Neural crest cell (in vitro differentiated cells): ENCODE measurements around the gene UPK3BL2. TPM values are rescaled to one million over a fixed set of nuclear protein-coding genes. Genes with fewer than 3 reads are reported as not detected.
"Not testable (repeated sequence)": the region's sequence is repeated elsewhere in the genome, so short reads cannot be mapped to it uniquely, and the experiment has no call there.

Experiments
- DNase-seq: peaks from one replicate; pipeline ENCODE4 v3.0.0; 2021; ENCODE audit warnings: low read depth, mixed read lengths, low spot score
- H3K27ac Mint-ChIP-seq: one replicate; pipeline ENCODE4 v1.8.0; 2021; ENCODE audit warnings: mild to moderate bottlenecking, mixed read lengths; ENCODE audit not compliant: unreplicated experiment
- H3K27me3 Mint-ChIP-seq: 2 replicates; pipeline ENCODE4 v1.8.0; 2021; ENCODE audit warnings: low read depth, mild to moderate bottlenecking, mixed read lengths
- H3K36me3 Mint-ChIP-seq: 2 replicates; pipeline ENCODE4 v1.8.0; 2021; ENCODE audit warnings: low read depth, mild to moderate bottlenecking, mixed read lengths
- H3K4me1 Mint-ChIP-seq: 2 replicates; pipeline ENCODE4 v1.8.0; 2021; ENCODE audit warnings: mixed read lengths
- H3K4me3 Mint-ChIP-seq: one replicate; pipeline ENCODE4 v1.8.0; 2021; ENCODE audit warnings: mild to moderate bottlenecking, mixed read lengths
- H3K9me3 Mint-ChIP-seq: 2 replicates; pipeline ENCODE4 v1.8.0; 2021; ENCODE audit warnings: mixed read lengths
- total RNA-seq: library from RNA; stranded (reverse); gene quantifications from 2 replicates; pipeline ENCODE4 v1.2.1, GENCODE V29; 2021

Gene UPK3BL2
- total RNA-seq, 1 donor from 2014 or later: 6.7 TPM

- not testable (repeated sequence) for H3K4me3 Mint-ChIP-seq, H3K27me3 Mint-ChIP-seq, H3K27ac Mint-ChIP-seq, DNase-seq, H3K9me3 Mint-ChIP-seq, H3K4me1 Mint-ChIP-seq, H3K36me3 Mint-ChIP-seq
Measured at GRCh38 chr7:102505298-102506185, 38.0 kb downstream of the UPK3BL2 start.

- not testable (repeated sequence) for H3K4me1 Mint-ChIP-seq, H3K4me3 Mint-ChIP-seq, H3K9me3 Mint-ChIP-seq, H3K36me3 Mint-ChIP-seq, H3K27ac Mint-ChIP-seq, DNase-seq, H3K27me3 Mint-ChIP-seq
Measured at GRCh38 chr7:102503141-102503540, 40.4 kb downstream of the UPK3BL2 start.

GRCh38 chr7:102498321-102498720 lies 45.2 kb downstream of the UPK3BL2 start:
- H3K9me3 Mint-ChIP-seq, H3K36me3 Mint-ChIP-seq, DNase-seq, H3K27ac Mint-ChIP-seq, H3K27me3 Mint-ChIP-seq, H3K4me1 Mint-ChIP-seq, H3K4me3 Mint-ChIP-seq: not testable (repeated sequence)

GRCh38 chr7:102497308-102497707 lies 46.2 kb downstream of the UPK3BL2 start:
- not testable (repeated sequence) for H3K9me3 Mint-ChIP-seq, H3K27ac Mint-ChIP-seq, H3K4me1 Mint-ChIP-seq, H3K4me3 Mint-ChIP-seq, H3K27me3 Mint-ChIP-seq, DNase-seq, H3K36me3 Mint-ChIP-seq

GRCh38 chr7:102496861-102497260 lies 46.6 kb downstream of the UPK3BL2 start:
- H3K4me1 Mint-ChIP-seq, H3K27ac Mint-ChIP-seq, H3K36me3 Mint-ChIP-seq: not testable (repeated sequence)

GRCh38 chr7:102494473-102495149 lies 48.9 kb downstream of the UPK3BL2 start:
- not testable (repeated sequence) for H3K27me3 Mint-ChIP-seq, H3K4me1 Mint-ChIP-seq, H3K9me3 Mint-ChIP-seq, DNase-seq, H3K4me3 Mint-ChIP-seq, H3K36me3 Mint-ChIP-seq, H3K27ac Mint-ChIP-seq

More at GRCh38 chr7:102496861-102497260, 46.6 kb downstream of the UPK3BL2 start:
- DNase-seq, H3K4me3 Mint-ChIP-seq, H3K9me3 Mint-ChIP-seq, H3K27me3 Mint-ChIP-seq: not testable (repeated sequence)

GRCh38 chr7:102494026-102494425 lies 49.5 kb downstream of the UPK3BL2 start:
- not testable (repeated sequence) for H3K27me3 Mint-ChIP-seq, H3K9me3 Mint-ChIP-seq, H3K27ac Mint-ChIP-seq, H3K4me3 Mint-ChIP-seq, H3K36me3 Mint-ChIP-seq, H3K4me1 Mint-ChIP-seq, DNase-seq

GRCh38 chr7:102493220-102493935 lies 50.1 kb downstream of the UPK3BL2 start:
- not testable (repeated sequence) for H3K27ac Mint-ChIP-seq, H3K36me3 Mint-ChIP-seq, H3K4me1 Mint-ChIP-seq, H3K9me3 Mint-ChIP-seq, DNase-seq, H3K4me3 Mint-ChIP-seq, H3K27me3 Mint-ChIP-seq

GRCh38 chr7:102490529-102491075 lies 52.9 kb downstream of the UPK3BL2 start:
- not testable (repeated sequence) for H3K4me3 Mint-ChIP-seq
- DNase-seq: peak; percentile 40

More at GRCh38 chr7:102490529-102491075, 52.9 kb downstream of the UPK3BL2 start:
- H3K4me1 Mint-ChIP-seq, H3K27ac Mint-ChIP-seq, H3K9me3 Mint-ChIP-seq, H3K36me3 Mint-ChIP-seq, H3K27me3 Mint-ChIP-seq: not testable (repeated sequence)

Other genes with a start within 250 kb of the UPK3BL2 start
- not detected in 2 replicates for gene SPDYE6, start 187.3 kb downstream of the UPK3BL2 start, total RNA-seq
- 38.3 and 41.9 TPM in 2 replicates for gene PRKRIP1, start 147.3 kb downstream of the UPK3BL2 start, total RNA-seq
- gene ORAI2, start 110.1 kb downstream of the UPK3BL2 start, total RNA-seq: 48.5 and 51.3 TPM in 2 replicates
- gene ALKBH4, start 78.8 kb downstream of the UPK3BL2 start, total RNA-seq: 16.9 and 20.6 TPM in 2 replicates
- gene LRWD1, start 78.7 kb downstream of the UPK3BL2 start, total RNA-seq: 36.7 and 43.2 TPM in 2 replicates
- gene POLR2J, start 64.8 kb downstream of the UPK3BL2 start, total RNA-seq: 61.1 and 62.1 TPM in 2 replicates
- gene RASA4B, start 25.9 kb downstream of the UPK3BL2 start, total RNA-seq: 4.5 and 7.2 TPM in 2 replicates
- not detected in 2 replicates for gene SPDYE2, start 7.5 kb upstream of the UPK3BL2 start, total RNA-seq
- 24.2 and 27.6 TPM in 2 replicates for gene POLR2J3, start 28.9 kb upstream of the UPK3BL2 start, total RNA-seq
- gene RASA4, start 73.1 kb upstream of the UPK3BL2 start, total RNA-seq: 13.6 and 18.9 TPM in 2 replicates
- 14.5 and 17.3 TPM in 2 replicates for gene UPK3BL1, start 99.1 kb upstream of the UPK3BL2 start, total RNA-seq
- not detected in 2 replicates for gene SPDYE2B, start 106.6 kb upstream of the UPK3BL2 start, total RNA-seq
- 1.3 and 5.8 TPM in 2 replicates for gene POLR2J2, start 128.0 kb upstream of the UPK3BL2 start, total RNA-seq
- gene FAM185A, start 205.3 kb upstream of the UPK3BL2 start, total RNA-seq: 7.7 and 9.0 TPM in 2 replicates